GM10266 (cell line): ENCODE measurements around the gene PSMB7.

ENCODE experiments used
- DNase-seq: peaks from one replicate; pipeline ENCODE4 v3.0.0; 2012; ENCODE audit errors: extremely low spot score
- TF ChIP-seq, protein P1 (sequence below): IDR thresholded peaks from 2 replicates; pipeline ENCODE4 v1.5.1; 2012; ENCODE audit warnings: mild to moderate bottlenecking, low read depth; ENCODE audit not compliant: control insufficient read depth, insufficient read depth; ENCODE audit errors: missing control alignments

The PSMB7 gene

DNA sequence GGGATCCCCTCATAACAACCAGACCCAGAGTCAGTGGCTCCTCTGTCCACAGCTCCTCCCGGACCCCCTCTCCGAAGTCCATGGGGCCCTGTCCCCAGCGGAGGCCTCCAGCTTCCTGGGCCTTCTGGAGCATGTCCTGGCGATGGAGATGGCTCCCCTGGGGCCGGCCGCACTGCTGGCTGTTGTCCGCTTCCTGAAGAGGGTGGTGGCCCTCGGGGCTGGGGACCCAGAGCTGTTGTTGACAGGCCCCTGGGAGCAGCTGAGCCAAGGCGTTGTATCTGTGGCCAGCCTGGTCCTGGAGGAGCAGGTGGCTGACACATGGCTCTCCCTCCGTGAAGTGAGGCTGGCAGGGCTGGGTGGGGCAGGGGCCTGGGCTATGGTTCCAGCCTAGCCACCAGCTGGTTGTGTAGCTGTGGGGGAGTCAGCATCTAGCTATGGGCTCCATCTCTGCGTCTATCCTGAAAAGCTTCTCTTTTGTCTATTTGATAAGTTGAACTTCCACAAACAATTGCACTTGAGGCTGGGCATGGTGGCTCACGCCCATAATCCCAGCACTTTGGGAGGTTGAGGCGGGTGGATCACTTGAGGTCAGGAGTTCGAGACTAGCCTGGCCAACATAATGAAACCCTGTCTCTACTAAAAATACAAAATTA lies 39.7 kb upstream of the PSMB7 start:
- DNase-seq: peak; percentile 16
- TF ChIP-seq, protein P1, sequence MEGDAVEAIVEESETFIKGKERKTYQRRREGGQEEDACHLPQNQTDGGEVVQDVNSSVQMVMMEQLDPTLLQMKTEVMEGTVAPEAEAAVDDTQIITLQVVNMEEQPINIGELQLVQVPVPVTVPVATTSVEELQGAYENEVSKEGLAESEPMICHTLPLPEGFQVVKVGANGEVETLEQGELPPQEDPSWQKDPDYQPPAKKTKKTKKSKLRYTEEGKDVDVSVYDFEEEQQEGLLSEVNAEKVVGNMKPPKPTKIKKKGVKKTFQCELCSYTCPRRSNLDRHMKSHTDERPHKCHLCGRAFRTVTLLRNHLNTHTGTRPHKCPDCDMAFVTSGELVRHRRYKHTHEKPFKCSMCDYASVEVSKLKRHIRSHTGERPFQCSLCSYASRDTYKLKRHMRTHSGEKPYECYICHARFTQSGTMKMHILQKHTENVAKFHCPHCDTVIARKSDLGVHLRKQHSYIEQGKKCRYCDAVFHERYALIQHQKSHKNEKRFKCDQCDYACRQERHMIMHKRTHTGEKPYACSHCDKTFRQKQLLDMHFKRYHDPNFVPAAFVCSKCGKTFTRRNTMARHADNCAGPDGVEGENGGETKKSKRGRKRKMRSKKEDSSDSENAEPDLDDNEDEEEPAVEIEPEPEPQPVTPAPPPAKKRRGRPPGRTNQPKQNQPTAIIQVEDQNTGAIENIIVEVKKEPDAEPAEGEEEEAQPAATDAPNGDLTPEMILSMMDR: no peak

DNA sequence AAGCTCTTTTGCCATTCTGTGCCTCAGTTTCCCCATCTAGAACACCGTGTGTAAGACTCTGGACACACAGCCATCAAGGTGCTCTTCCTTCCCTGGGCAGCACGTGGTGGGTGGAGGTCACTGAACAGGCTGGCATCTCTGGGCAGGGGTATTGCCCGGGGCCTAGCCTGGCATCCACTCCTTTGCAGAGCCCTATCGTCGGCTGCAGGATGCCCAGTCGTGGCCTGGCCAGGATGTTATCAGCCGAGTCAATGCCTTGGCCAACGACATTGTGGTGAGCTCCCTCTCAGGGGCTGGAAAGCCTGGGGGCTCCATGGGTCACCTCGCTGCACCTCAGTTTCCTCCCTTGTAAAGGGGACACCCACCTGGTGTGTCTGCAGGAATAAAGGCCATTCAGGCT lies 39.1 kb upstream of the PSMB7 start:
- DNase-seq: peak; percentile 18
- TF ChIP-seq, protein P1: no peak

DNA sequence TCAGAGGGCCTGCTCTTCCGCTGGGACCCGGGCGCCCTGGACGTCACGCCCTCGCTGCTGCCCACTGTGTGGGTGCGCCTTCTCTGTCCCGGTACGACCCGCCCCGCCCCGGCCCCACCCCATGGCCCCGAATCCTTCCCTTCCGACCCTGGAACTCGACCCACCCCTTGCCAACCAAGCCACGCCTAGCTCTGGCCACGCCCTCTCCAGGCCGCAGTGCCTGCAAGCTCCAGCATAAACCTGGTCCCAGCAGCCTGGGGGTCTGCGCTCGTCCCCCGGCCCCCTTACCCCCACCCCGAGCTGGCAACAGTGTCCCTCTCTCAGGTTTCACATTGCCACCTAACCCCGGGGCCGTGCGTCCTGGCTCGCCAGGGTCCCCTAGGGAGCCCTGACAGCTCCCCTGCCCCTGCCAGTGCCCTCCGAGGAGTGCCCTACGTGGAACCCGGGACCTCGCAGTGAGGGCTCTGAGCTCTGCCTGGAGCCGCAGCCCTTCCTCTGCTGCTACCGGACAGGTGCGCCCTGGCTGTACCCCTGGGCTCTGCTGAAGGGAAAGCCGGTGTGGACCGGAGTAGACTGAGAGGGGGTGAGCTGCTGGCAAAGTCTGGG lies 38.4 kb upstream of the PSMB7 start:
- peak; percentile 20 for DNase-seq
- TF ChIP-seq, protein P1: no peak

DNA sequence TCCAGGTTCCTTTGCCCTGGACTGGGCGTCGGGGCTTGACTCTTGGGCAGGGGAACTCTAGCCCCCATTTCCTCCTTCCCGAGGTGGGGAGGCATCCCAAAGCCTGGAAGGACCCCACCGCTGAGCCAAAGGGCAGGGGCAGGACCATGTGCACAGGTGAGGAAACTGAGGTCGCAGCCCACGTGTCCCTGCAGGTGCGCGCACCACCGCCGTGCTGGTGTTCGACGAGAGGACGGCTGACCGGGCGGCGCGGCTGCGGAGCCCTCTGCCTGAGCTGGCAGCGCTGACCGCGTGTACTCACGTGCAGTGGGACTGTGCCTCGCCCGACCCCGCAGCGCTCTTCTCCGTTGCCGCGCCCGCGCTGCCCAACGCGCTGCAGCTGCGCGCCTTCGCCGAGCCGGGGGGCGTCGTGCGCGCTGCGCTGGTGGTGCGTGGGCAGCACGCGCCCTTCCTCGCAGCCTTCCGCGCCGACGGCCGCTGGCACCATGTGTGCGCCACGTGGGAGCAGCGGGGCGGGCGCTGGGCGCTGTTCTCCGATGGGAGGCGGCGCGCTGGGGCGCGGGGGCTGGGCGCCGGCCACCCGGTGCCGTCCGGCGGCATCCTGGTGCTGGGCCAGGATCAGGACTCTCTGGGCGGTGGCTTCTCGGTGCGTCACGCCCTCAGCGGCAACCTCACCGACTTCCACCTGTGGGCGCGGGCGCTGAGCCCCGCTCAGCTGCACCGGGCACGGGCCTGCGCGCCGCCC lies 37.8 kb upstream of the PSMB7 start:
- TF ChIP-seq, protein P1: no peak
- DNase-seq: peak; percentile 24

DNA sequence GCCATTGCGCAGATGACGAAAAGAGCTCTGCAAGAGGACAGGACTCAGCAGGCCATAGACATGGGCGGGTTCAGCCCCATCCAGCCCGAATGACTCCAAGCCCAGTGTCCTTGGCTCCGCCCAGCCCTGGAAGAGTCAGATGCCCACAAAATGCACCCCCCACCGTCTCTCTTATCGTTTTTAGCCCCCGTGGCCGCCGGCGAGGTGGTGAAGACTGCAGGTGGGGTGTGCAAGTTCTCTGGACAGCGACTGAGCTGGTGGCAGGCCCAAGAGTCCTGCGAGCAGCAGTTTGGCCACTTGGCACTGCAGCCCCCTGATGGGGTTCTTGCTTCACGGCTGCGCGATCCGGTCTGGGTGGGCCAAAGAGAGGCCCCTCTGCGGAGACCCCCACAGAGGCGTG lies 37.1 kb upstream of the PSMB7 start:
- TF ChIP-seq, protein P1: no peak
- DNase-seq: no peak

DNA sequence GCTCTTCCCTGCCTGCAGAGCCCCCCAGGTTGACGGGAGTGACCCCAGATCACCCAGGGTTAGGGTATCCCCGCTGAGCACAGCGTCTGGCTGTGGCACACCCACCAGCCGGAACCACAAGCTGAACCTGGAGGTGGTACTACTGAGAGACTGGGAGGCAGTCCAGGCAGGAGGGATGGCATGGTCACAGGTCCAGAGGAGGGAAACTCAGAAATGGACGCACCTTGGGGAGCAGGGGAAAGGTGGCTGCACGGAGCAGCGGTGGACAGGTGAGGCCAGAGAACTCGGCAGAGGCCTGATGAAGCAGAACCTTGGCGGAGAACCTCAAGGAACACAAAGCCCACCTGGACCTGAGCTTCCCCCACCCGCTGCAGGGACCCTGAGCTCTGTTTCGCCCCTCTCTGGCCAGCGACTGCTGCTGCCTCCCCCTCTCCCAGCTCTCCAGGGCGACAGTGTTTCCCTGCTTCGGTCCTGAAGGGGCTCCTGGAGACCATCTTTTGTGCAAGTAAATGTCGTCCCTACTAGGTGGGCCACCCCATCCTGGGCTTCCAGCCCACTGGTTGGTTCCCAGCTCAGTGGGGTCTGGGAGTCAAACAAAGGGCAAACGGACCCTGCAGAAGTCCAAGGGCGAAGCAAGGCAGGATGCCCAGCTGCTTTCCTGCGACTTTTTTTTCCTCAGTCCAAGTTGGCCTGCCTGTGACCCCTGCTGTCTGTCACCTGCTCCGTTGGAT lies 35.9 kb upstream of the PSMB7 start:
- DNase-seq: peak; percentile 42
- TF ChIP-seq, protein P1: no peak
